Thoracic aorta (tissue), 2 donors: ENCODE results near the gene CUX1. TPM values are rescaled to one million over a fixed set of nuclear protein-coding genes. Genes with fewer than 3 reads are reported as not detected.

ENCODE experiments used
- ATAC-seq: fragments of 150-250 bp; one replicate; pipeline ENCODE4 v1.8.0; 2017; ENCODE audit warnings: low read depth; ENCODE audit not compliant: insufficient number of reproducible peaks, low FRiP score
- DNase-seq: peaks from one replicate; pipeline ENCODE4 v3.0.0-alpha.2; 2020; ENCODE audit warnings: low spot score
- H3K27ac ChIP-seq, 2 donors: fragments of 200-600 bp; sonication (generic); 1 replicate in 1 of 2; 2 replicates in 1 of 2; pipeline ENCODE4 v1.5.1; 2016; ENCODE audit warnings: mild to moderate bottlenecking in 2 of 2, moderate library complexity in 2 of 2
- H3K27me3 ChIP-seq: fragments of 200-600 bp; sonication (generic); replicated peaks from 2 replicates; pipeline ENCODE4 v1.6.0; 2016; ENCODE audit warnings: mild to moderate bottlenecking; ENCODE audit not compliant: insufficient read depth
- H3K36me3 ChIP-seq: fragments of 200-600 bp; sonication (generic); one replicate; pipeline ENCODE4 v1.5.1; 2016
- H3K4me1 ChIP-seq, 2 donors: fragments of 200-600 bp; sonication (generic); 1 replicate in 1 of 2; 2 replicates in 1 of 2; pipeline versions ENCODE4 v1.5.1 to v1.6.0; 2016; ENCODE audit warnings: low read depth in 2 of 2, mild to moderate bottlenecking in 1 of 2; ENCODE audit not compliant: control insufficient read depth in 1 of 2
- H3K4me3 ChIP-seq: fragments of 200-600 bp; sonication (generic); 2 replicates; pipeline ENCODE4 v1.5.1; 2016; ENCODE audit warnings: mild to moderate bottlenecking
- H3K9me3 ChIP-seq: fragments of 200-600 bp; sonication (generic); 2 replicates; pipeline ENCODE4 v1.5.1; 2016
- total RNA-seq, 2 donors: library from RNA; depleted of rRNA; stranded (reverse); fragments of >200 nt; gene quantifications; one replicate each; pipeline versions ENCODE4 v1.1.0 to v1.2.3, GENCODE V29; 2016
- TF ChIP-seq, protein P1 (sequence below): fragments of 200-600 bp; sonication (generic); IDR thresholded peaks from one replicate; pipeline ENCODE4 v1.5.1; 2019; ENCODE audit warnings: antibody characterized with exemption

The CUX1 gene
- total RNA-seq, 2 donors from 2014 or later: 85.0 to 179 TPM

DNA sequence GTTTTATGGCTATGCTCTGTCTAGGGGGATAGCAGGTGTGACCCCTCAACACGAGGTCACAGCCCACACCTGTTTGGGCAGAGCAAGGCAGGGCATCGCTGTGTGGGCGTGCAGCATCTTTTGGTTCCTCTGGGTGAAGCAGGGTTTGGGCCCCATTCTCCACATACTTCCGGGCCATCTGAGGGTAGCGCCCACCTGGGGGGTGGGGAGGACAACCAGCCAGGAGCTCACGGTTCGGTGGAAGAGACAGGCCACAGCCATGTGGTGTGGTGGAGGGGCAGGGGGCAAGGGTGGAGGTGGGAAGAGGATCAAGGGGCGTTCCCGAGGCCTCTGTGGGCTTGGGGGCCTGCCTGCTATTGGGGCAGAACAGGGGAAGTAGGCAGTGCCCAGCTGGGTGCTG lies 471.6 kb downstream of the CUX1 start:
- Histone ChIP-seq H3K27ac (no peak overlapping the region), H3K4me1 (peaks cover 11 to 31% of the 10 kb centered on the region in 2 donors), H3K4me3 (no peak overlapping the region), H3K36me3 (no peaks in the 10 kb centered on the region), H3K9me3 (no peaks in the 10 kb centered on the region), H3K27me3 (no peaks in the 10 kb centered on the region)
- no peak for ATAC-seq
- TF ChIP-seq, protein P1, sequence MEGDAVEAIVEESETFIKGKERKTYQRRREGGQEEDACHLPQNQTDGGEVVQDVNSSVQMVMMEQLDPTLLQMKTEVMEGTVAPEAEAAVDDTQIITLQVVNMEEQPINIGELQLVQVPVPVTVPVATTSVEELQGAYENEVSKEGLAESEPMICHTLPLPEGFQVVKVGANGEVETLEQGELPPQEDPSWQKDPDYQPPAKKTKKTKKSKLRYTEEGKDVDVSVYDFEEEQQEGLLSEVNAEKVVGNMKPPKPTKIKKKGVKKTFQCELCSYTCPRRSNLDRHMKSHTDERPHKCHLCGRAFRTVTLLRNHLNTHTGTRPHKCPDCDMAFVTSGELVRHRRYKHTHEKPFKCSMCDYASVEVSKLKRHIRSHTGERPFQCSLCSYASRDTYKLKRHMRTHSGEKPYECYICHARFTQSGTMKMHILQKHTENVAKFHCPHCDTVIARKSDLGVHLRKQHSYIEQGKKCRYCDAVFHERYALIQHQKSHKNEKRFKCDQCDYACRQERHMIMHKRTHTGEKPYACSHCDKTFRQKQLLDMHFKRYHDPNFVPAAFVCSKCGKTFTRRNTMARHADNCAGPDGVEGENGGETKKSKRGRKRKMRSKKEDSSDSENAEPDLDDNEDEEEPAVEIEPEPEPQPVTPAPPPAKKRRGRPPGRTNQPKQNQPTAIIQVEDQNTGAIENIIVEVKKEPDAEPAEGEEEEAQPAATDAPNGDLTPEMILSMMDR: no peak
- DNase-seq: no peak

DNA sequence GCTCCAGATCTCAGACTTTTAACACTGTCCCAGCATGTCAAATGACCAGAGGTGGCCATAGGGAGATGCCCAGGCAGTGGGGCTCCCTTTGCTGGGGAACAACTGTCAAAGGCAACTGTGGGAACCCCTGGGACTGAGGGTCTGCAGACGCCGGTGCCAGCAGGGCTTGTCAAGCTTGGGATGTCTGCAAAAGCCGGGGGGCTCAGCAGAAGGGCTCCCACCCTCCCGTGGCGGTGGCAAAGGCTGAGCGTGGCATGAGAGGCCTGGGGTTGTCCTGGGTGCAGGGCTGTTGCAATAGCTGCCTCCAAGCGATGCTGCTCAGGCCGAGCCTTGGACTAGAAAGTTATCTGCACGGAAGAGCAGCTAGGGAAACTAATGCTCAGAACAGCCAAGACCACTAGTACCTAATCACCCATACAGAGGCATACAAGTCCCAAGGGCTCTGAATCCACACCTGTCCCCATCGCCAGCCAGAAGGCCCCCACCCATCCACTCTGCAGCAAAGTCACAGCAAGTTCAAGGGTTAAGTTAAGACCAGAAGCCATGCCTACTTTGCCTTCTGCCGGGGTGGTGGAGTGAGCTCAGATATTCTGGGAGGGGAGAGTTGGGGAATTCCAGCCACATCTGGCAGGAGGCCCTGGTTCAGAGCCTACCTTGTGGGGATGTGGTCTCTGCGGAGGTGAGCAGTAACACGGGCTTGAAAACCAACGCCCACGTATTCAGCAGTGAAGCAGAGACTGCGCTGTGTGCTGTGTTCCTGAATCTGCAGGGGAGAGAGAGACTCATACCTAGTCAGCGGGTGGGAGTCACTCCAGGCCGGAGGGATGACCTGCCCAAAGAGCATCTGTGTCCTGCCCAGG lies 473.9 kb downstream of the CUX1 start:
- no peak for DNase-seq
- Histone ChIP-seq H3K4me1 (peaks cover 7 to 21% of the 10 kb centered on the region in 2 donors), H3K4me3 (no peak overlapping the region), H3K9me3 (no peaks in the 10 kb centered on the region), H3K27me3 (no peaks in the 10 kb centered on the region), H3K36me3 (no peaks in the 10 kb centered on the region), H3K27ac (no peak overlapping the region)
- TF ChIP-seq, protein P1: no peak
- ATAC-seq: no peak

DNA sequence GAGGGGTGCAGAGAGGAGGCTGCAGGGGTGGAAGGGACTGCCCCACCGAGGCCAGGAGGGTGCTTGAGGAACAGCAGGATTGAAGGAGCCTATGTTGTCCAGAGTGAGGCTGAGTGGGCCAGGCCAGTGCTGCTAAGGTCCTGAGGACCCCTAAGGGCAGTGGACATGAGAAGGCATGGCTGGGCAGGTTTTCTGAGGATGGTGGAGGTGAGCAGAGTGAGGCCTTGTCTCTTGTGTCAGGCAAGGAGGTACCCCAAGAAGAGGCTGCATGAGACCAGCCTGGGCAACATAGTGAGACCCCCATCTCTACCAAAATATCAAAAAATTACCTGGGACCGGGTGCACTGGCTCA lies 474.5 kb downstream of the CUX1 start:
- ATAC-seq (no peak), DNase-seq (no peak)
- H3K27me3 ChIP-seq: no peaks in the 10 kb centered on the region

DNA sequence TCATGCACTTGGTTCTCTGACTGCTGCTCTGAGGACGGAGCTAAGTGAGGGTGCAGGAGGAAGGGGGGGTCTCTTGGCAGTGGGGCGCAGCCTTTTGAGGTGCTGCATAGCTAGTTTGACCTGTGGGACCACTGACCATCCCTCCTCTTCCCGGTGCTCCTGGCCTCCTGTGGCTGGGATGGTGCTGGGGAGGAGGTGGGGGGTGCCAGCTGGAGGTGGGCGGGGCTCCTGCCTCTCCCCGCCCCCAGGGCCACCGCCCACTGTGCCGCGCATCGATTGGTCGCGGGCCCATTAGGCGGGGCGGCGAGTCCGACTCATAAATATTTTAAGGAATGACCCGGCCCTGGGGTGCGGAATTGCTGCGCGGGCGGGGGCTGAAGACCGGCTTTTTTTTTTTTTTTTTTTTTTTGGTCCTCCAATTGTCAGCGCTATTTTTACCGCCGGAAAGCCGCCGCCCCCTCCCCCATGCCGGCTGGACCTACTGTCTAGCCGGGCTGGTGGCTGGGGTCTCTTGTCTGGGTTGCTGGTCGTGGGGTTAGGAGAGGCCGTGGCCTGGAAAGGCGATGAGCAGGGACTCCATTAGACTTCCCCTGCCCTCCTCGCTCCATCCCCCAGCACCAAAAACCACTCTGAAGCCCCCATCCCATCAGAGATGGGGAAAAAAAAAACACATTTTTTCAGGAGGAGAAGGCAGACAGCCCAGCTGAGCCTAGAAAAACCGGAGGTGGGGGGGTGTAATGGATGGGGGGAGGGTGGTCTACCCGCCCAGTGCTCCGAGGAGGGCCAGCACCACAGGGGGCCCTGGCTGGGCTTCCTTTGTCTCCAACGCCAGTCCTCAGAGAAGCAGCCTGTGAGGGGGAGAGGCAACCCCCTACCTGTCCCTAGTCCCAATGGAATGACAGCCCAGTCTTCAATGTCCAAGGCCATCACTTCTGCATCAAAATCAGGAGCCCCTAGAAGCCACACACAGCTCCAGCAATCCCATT lies 475.7 kb downstream of the CUX1 start:
- DNase-seq (no peak), ATAC-seq (no peak)
- H3K36me3 ChIP-seq: no peaks in the 10 kb centered on the region
- TF ChIP-seq, protein P1: no peak
- H3K4me1 ChIP-seq: peaks cover 3 to 9% of the 10 kb centered on the region in 2 donors
- no peaks in the 10 kb centered on the region for H3K9me3 ChIP-seq
- no peaks in the 10 kb centered on the region for H3K27me3 ChIP-seq
- H3K27ac ChIP-seq: no peak overlapping the region
- no peak overlapping the region for H3K4me3 ChIP-seq

More for the DNA sequence above, 474.5 kb downstream of the CUX1 start:
- H3K9me3 ChIP-seq: no peaks in the 10 kb centered on the region
- no peaks in the 10 kb centered on the region for H3K36me3 ChIP-seq
- TF ChIP-seq, protein P1: no peak
- H3K4me3 ChIP-seq: no peak overlapping the region
- H3K4me1 ChIP-seq: peaks cover 7 to 20% of the 10 kb centered on the region in 2 donors
- no peak overlapping the region for H3K27ac ChIP-seq

DNA sequence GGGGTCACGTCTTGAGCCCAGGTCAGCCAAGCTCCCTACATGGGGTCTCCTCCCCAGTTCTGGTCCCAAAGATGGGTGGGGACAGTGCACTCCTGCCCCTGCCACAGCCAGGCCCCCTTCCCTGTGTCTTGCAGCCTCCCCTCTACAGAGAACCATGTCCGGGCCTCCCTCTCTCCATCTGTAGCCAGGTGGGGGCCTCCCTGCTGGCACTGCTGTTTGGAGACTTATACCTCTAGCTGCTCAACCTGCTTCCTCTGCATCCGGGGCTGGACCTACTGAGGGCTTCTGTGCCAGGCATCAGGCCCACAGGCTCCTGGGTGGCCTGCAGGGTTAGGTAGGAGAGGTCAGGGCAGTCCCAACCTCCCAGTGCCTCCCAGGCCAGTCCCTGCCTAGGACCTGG lies 477.2 kb downstream of the CUX1 start:
- Histone ChIP-seq H3K4me3 (no peak overlapping the region), H3K36me3 (no peaks in the 10 kb centered on the region), H3K27me3 (no peaks in the 10 kb centered on the region), H3K9me3 (no peaks in the 10 kb centered on the region), H3K4me1 (no peaks in the 10 kb centered on the region), H3K27ac (no peak overlapping the region)
- DNase-seq: no peak
- TF ChIP-seq, protein P1: no peak
- ATAC-seq: no peak
